ENCODE data around the gene RUNDC3A. TPM values are rescaled to one million over a fixed set of nuclear protein-coding genes. Genes with fewer than 3 reads are reported as not detected.

The RUNDC3A gene
- total RNA-seq, 4 donors from 2014 or later, result 0.51 TPM; not detected in 3

GRCh38 chr17:44284024-44284400, 24.4 kb upstream of the RUNDC3A start:
- TF ChIP-seq CTCF (IDR thresholded peaks at IDR 0.05; ENCODE audit: low read depth), result no peak

GRCh38 chr17:44287651-44288050, 20.8 kb upstream of the RUNDC3A start:
- TF ChIP-seq CTCF (IDR thresholded peaks at IDR 0.05; ENCODE audit: low read depth), result no peak

GRCh38 chr17:44293509-44294226, 14.7 kb upstream of the RUNDC3A start:
- no peak for TF ChIP-seq CTCF (IDR thresholded peaks at IDR 0.05; ENCODE audit: low read depth)

- TF ChIP-seq CTCF (IDR thresholded peaks at IDR 0.05; ENCODE audit: low read depth), result no peak
Observed at GRCh38 chr17:44297975-44298374, 10.4 kb upstream of the RUNDC3A start.

- TF ChIP-seq CTCF (IDR thresholded peaks at IDR 0.05; ENCODE audit: low read depth), result no peak
Observed at GRCh38 chr17:44304651-44305050, 3.8 kb upstream of the RUNDC3A start.

- TF ChIP-seq CTCF (IDR thresholded peaks at IDR 0.05; ENCODE audit: low read depth), result no peak
Observed at GRCh38 chr17:44307387-44308186, 814 bp upstream of the RUNDC3A start.

GRCh38 chr17:44308865-44309264, 464 bp downstream of the RUNDC3A start:
- TF ChIP-seq CTCF (IDR thresholded peaks at IDR 0.05; ENCODE audit: low read depth), result no peak
